HepG2 (cell line): ENCODE measurements around the gene EFL1. TPM values are rescaled to one million over a fixed set of nuclear protein-coding genes. Genes with fewer than 3 reads are reported as not detected.

ENCODE experiments used
- ATAC-seq: fragments of 200-7000 bp; cut with Tn5 transposase; 3 replicates; pipeline ENCODE4 v1.9.1; 2020; ENCODE audit warnings: mild to moderate bottlenecking, moderate library complexity
- BruUV-seq: library from RNA; stranded (reverse); fragments of 400-500 nt; replicated peaks from 2 replicates; lab custom pipeline; 2021; lab: Mats Ljungman, UMichigan
- CTCF ChIA-PET: fragments of 300-600 bp; formaldehyde crosslinking; extraction: SDS; loops from one replicate; lab custom pipeline; 2021; ENCODE audit warnings: low total read pairs, inconsistent platforms, low intra/inter-chr PET ratio; lab: Yijun Ruan, JAX
- POLR2A ChIA-PET: fragments of 350-600 bp; sonication (Branson Sonifier 250); formaldehyde crosslinking; loops from one replicate; lab custom pipeline; 2020; ENCODE audit warnings: antibody characterized with exemption, inconsistent platforms; lab: Yijun Ruan, JAX
- DNase-seq: peaks from one replicate; pipeline ENCODE4 v3.0.0-alpha.2; 2015; ENCODE audit warnings: low spot score
- FAIRE-seq: peaks from 3 replicates; lab custom pipeline; 2011; peaks lifted over from hg19 to GRCh38; lab: Jason Lieb, UNC
- H2AFZ ChIP-seq: one replicate; pipeline ENCODE4 v1.6.1; 2011; ENCODE audit warnings: low read length, inconsistent platforms
- H3K27ac ChIP-seq: fragments of 300-600 bp; 3 replicates; pipeline ENCODE4 v1.8.0; 2011; ENCODE audit warnings: mixed run types, mild to moderate bottlenecking, mixed read lengths, low read length, inconsistent platforms; ENCODE audit not compliant: insufficient read depth; ENCODE audit errors: extremely low read length
- H3K27me3 ChIP-seq, 2 experiments: fragments of 200-600 bp in 1 of 2; 2 replicates in 1 of 2; 3 replicates in 1 of 2; pipeline versions ENCODE4 v1.6.0 to v1.8.0; 2011; ENCODE audit warnings: low read length in 2 of 2, mild to moderate bottlenecking in 2 of 2, moderate library complexity in 2 of 2, inconsistent platforms in 1 of 2; ENCODE audit not compliant: insufficient read depth in 2 of 2, control insufficient read depth in 1 of 2
- H3K36me3 ChIP-seq, 2 experiments: fragments of 200-600 bp in 1 of 2; replicated peaks in 1 of 2; 2 replicates in 1 of 2; 3 replicates in 1 of 2; pipeline versions ENCODE4 v1.5.1 to v1.8.0; 2011; ENCODE audit warnings: low read length in 2 of 2, inconsistent platforms in 1 of 2; ENCODE audit not compliant: insufficient read depth in 2 of 2, control insufficient read depth in 1 of 2
- H3K4me1 ChIP-seq: 2 replicates; pipeline ENCODE4 v1.5.1; 2012; ENCODE audit warnings: low read length, inconsistent platforms; ENCODE audit not compliant: insufficient read depth
- H3K4me2 ChIP-seq: 2 replicates; pipeline ENCODE4 v1.6.0; 2011; ENCODE audit warnings: low read depth, low read length, inconsistent platforms
- H3K4me3 ChIP-seq, 3 experiments: fragments of 200-600 bp in 1 of 3; sonication (generic), shearing (Covaris generic) in 1 of 3; replicated peaks in 1 of 3; 2 replicates each; pipeline ENCODE4 v1.5.1; 2011 to 2016; ENCODE audit warnings: low read length in 3 of 3, inconsistent platforms in 2 of 3, low read depth in 2 of 3, mild to moderate bottlenecking in 2 of 3, control low read depth in 1 of 3, mixed read lengths in 1 of 3; ENCODE audit not compliant: insufficient read depth in 1 of 3
- H3K79me2 ChIP-seq: one replicate; pipeline ENCODE4 v1.6.1; 2011; ENCODE audit warnings: low read length, inconsistent platforms; ENCODE audit not compliant: insufficient read depth
- H3K9ac ChIP-seq: 2 replicates; pipeline ENCODE4 v1.6.0; 2011; ENCODE audit warnings: mild to moderate bottlenecking, low read depth, low read length, inconsistent platforms; ENCODE audit not compliant: insufficient read depth
- H3K9me3 ChIP-seq: 2 replicates; pipeline ENCODE4 v1.5.1; 2012; ENCODE audit warnings: mild to moderate bottlenecking, low read length
- H4K20me1 ChIP-seq: 2 replicates; pipeline ENCODE4 v1.6.0; 2011; ENCODE audit warnings: inconsistent platforms, mild to moderate bottlenecking, low read length, moderate library complexity; ENCODE audit not compliant: insufficient read depth
- BHLHE40 ChIP-seq: IDR thresholded peaks from 2 replicates; pipeline ENCODE4 v1.6.1; 2011; ENCODE audit warnings: low read length, improper control_type of control experiment
- CHD2 ChIP-seq: IDR thresholded peaks from 2 replicates; pipeline ENCODE4 v1.6.1; 2011; ENCODE audit warnings: low read depth, low read length, improper control_type of control experiment
- DZIP1 ChIP-seq: sonication (generic); formaldehyde crosslinking; IDR thresholded peaks from 2 replicates; pipeline ENCODE4 v1.5.0; 2020; ENCODE audit warnings: mild to moderate bottlenecking, missing genetic modification reagents
- E2F1 ChIP-seq: sonication (generic); formaldehyde crosslinking; IDR thresholded peaks from 2 replicates; pipeline ENCODE4 v1.5.0; 2020; ENCODE audit warnings: missing genetic modification reagents
- E2F2 ChIP-seq: sonication (generic); formaldehyde crosslinking; IDR thresholded peaks from 2 replicates; pipeline ENCODE4 v1.4.0; 2020; ENCODE audit warnings: missing genetic modification reagents, borderline replicate concordance
- HINFP ChIP-seq: sonication (generic); formaldehyde crosslinking; IDR thresholded peaks from 2 replicates; pipeline ENCODE4 v1.4.0; 2020; ENCODE audit warnings: low read depth, mild to moderate bottlenecking, missing genetic modification reagents
- JDP2 ChIP-seq: sonication (generic); formaldehyde crosslinking; IDR thresholded peaks from 2 replicates; pipeline ENCODE4 v1.8.1; 2022; ENCODE audit warnings: missing genetic modification reagents, borderline replicate concordance
- PBX2 ChIP-seq: IDR thresholded peaks from 2 replicates; pipeline ENCODE4 v1.6.1; 2016; ENCODE audit warnings: control low read depth
- RBAK ChIP-seq: sonication (generic); formaldehyde crosslinking; IDR thresholded peaks from 2 replicates; pipeline ENCODE4 v1.5.1; 2020; ENCODE audit warnings: mild to moderate bottlenecking, missing genetic modification reagents
- SAP130 ChIP-seq: IDR thresholded peaks from 2 replicates; pipeline ENCODE4 v1.6.1; 2016; ENCODE audit warnings: low read depth
- TAF1 ChIP-seq: sonication (generic); formaldehyde crosslinking; IDR thresholded peaks from 2 replicates; pipeline ENCODE4 v1.4.0; 2020; ENCODE audit warnings: missing genetic modification reagents
- ZNF24 ChIP-seq: fragments of 450-650 bp; IDR thresholded peaks from 2 replicates; pipeline ENCODE4 v1.6.1; 2017; ENCODE audit warnings: antibody characterized with exemption, mild to moderate bottlenecking
- ZNF292 ChIP-seq: sonication (generic); formaldehyde crosslinking; IDR thresholded peaks from 2 replicates; pipeline ENCODE4 v1.8.1; 2022; ENCODE audit warnings: mild to moderate bottlenecking, low read depth, missing genetic modification reagents, borderline replicate concordance
- ZNF430 ChIP-seq: sonication (generic); formaldehyde crosslinking; IDR thresholded peaks from 2 replicates; pipeline ENCODE4 v1.9.0; 2021; ENCODE audit warnings: mild to moderate bottlenecking, missing genetic modification reagents
- WGBS: methylation state at CpG from one replicate; pipeline ENCODE4 v1.1.6; 2017; ENCODE audit warnings: low lambda C conversion rate; 5-methylcytosine and 5-hydroxymethylcytosine counted together
- in situ Hi-C: cut with HindIII; loops from 2 replicates; pipeline ENCODE4 v1.10.0; 2017; ENCODE audit warnings: low pct_unique_long_range_greater_than_20kb; ENCODE audit not compliant: extremely low pct_ligation_motif_present
- intact Hi-C: fragments of 100-400 bp; cut with micrococcal nuclease; formaldehyde crosslinking; loops from one replicate; pipeline ENCODE4 v1.10.0; 2022; ENCODE audit not compliant: unreplicated experiment
- polyA plus RNA-seq, 8 experiments: library from polyadenylated mRNA; depleted of rRNA in 3 of 8; stranded (reverse) in 7 of 8; unstranded in 1 of 8; fragments of >200 nt; fragmentation: Illumina TruSeq in 4 of 8; extraction: Trizol in 4 of 8; gene quantifications; 2 replicates each; pipeline versions ENCODE4 v1.2.1 to v1.2.3, GENCODE V29; 2011 to 2016; ENCODE audit warnings: low read depth in 4 of 8, missing spikeins in 1 of 8, mixed read lengths in 1 of 8; ENCODE audit not compliant: insufficient read depth in 1 of 8
- total RNA-seq, 5 experiments: library from RNA; depleted of rRNA; stranded (reverse); fragments of >200 nt; fragmentation: Illumina TruSeq; extraction: Trizol; gene quantifications; 2 replicates each; pipeline ENCODE4 v1.2.3, GENCODE V29; 2016; ENCODE audit warnings: low read depth in 1 of 5

EFL1 gene
- total and polyA plus RNA-seq, 2 of the 13 experiments (the other 11 are each of a cell fraction or from before 2014, with no cell fraction given), result 6.4 to 12.0 TPM

GRCh38 chr15:82135638-82136037, 126.9 kb downstream of the EFL1 start:
- POLR2A ChIA-PET, result no interaction called here
- in situ Hi-C loops, result no loop called here
- 98% methylated on average over 3 of the region's 3 CpGs for WGBS

More at GRCh38 chr15:82135638-82136037, 126.9 kb downstream of the EFL1 start:
- H4K20me1 ChIP-seq, result no peaks in the 10 kb centered on the region
- no peak overlapping the region for H3K27ac ChIP-seq
- H3K9me3 ChIP-seq, result no peaks in the 10 kb centered on the region
- BruUV-seq, result no TSS peak
- intact Hi-C loops, result no loop called here
- H2AFZ ChIP-seq, result no peak overlapping the region
- H3K79me2 ChIP-seq, result no peaks in the 10 kb centered on the region
- H3K36me3 ChIP-seq, result peaks cover 2 to 20% of the 10 kb centered on the region in 2 experiments; a peak in 2 of 5 replicates
- no peak overlapping the region for H3K4me2 ChIP-seq
- DNase-seq, result no peak
- no peaks in the 10 kb centered on the region for H3K27me3 ChIP-seq
- no peaks in the 10 kb centered on the region for H3K4me1 ChIP-seq
- H3K9ac ChIP-seq, result no peak overlapping the region
- CTCF ChIA-PET, result no interaction called here
- no peak overlapping the region for H3K4me3 ChIP-seq
- FAIRE-seq, result no peak
- ATAC-seq, result no peak
- TF ChIP-seq ZNF24 (no peak), ZNF292 (CRISPR knock-in tag) (no peak), E2F1 (CRISPR knock-in tag) (no peak), ZNF430 (CRISPR knock-in tag) (no peak), RBAK (CRISPR knock-in tag) (no peak), TAF1 (CRISPR knock-in tag) (no peak), DZIP1 (CRISPR knock-in tag) (no peak), BHLHE40 (no peak), CHD2 (no peak), E2F2 (CRISPR knock-in tag) (no peak), JDP2 (no peak), SAP130 (CRISPR knock-in tag) (no peak), HINFP (no peak), PBX2 (CRISPR knock-in tag) (no peak)
